ENCODE measurements around the gene PAPPA. TPM values are rescaled to one million over a fixed set of nuclear protein-coding genes. Genes with fewer than 3 reads are reported as not detected.

The PAPPA gene
- polyA plus RNA-seq, 1 of the 3 experiments (the other 2 are of a cell fraction) = 44.5 TPM

- TF ChIP-seq, protein P1, sequence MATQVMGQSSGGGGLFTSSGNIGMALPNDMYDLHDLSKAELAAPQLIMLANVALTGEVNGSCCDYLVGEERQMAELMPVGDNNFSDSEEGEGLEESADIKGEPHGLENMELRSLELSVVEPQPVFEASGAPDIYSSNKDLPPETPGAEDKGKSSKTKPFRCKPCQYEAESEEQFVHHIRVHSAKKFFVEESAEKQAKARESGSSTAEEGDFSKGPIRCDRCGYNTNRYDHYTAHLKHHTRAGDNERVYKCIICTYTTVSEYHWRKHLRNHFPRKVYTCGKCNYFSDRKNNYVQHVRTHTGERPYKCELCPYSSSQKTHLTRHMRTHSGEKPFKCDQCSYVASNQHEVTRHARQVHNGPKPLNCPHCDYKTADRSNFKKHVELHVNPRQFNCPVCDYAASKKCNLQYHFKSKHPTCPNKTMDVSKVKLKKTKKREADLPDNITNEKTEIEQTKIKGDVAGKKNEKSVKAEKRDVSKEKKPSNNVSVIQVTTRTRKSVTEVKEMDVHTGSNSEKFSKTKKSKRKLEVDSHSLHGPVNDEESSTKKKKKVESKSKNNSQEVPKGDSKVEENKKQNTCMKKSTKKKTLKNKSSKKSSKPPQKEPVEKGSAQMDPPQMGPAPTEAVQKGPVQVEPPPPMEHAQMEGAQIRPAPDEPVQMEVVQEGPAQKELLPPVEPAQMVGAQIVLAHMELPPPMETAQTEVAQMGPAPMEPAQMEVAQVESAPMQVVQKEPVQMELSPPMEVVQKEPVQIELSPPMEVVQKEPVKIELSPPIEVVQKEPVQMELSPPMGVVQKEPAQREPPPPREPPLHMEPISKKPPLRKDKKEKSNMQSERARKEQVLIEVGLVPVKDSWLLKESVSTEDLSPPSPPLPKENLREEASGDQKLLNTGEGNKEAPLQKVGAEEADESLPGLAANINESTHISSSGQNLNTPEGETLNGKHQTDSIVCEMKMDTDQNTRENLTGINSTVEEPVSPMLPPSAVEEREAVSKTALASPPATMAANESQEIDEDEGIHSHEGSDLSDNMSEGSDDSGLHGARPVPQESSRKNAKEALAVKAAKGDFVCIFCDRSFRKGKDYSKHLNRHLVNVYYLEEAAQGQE (IDR thresholded peaks at IDR 0.05; ENCODE audit: low read depth, low read length) = no peak
- TF ChIP-seq MEF2A (IDR thresholded peaks at IDR 0.05; ENCODE audit: borderline replicate concordance, low read depth) (no peak), NFIC (IDR thresholded peaks at IDR 0.05; ENCODE audit: borderline replicate concordance) (peak; percentile 85), SMC3 (IDR thresholded peaks at IDR 0.05; ENCODE audit: low read depth, low read length) (no peak), EZH2phosphoT487 (IDR thresholded peaks at IDR 0.05; ENCODE audit: borderline replicate concordance, low read depth) (no peak), MXI1 (IDR thresholded peaks at IDR 0.05; ENCODE audit: low read depth, low read length) (no peak), IRF3 (IDR thresholded peaks at IDR 0.05; ENCODE audit: low read depth, low read length) (no peak), ELF1 (IDR thresholded peaks at IDR 0.05) (no peak), RFX5 (IDR thresholded peaks at IDR 0.05; ENCODE audit: low read length) (no peak), RCOR1 (IDR thresholded peaks at IDR 0.05; ENCODE audit: low read length) (no peak), SIN3A (IDR thresholded peaks at IDR 0.05; ENCODE audit: borderline replicate concordance, low read depth, low read length) (no peak), TAF1 (IDR thresholded peaks at IDR 0.05; ENCODE audit: borderline replicate concordance, low read depth, low read length) (no peak), NRF1 (IDR thresholded peaks at IDR 0.05; ENCODE audit: low read depth, low read length) (no peak), FOXJ3 (CRISPR knock-in tag; IDR thresholded peaks at IDR 0.05) (0 out of 2 replicates have a peak, but pooled peaks have one; percentile 35)
- TF ChIP-seq, protein P2, sequence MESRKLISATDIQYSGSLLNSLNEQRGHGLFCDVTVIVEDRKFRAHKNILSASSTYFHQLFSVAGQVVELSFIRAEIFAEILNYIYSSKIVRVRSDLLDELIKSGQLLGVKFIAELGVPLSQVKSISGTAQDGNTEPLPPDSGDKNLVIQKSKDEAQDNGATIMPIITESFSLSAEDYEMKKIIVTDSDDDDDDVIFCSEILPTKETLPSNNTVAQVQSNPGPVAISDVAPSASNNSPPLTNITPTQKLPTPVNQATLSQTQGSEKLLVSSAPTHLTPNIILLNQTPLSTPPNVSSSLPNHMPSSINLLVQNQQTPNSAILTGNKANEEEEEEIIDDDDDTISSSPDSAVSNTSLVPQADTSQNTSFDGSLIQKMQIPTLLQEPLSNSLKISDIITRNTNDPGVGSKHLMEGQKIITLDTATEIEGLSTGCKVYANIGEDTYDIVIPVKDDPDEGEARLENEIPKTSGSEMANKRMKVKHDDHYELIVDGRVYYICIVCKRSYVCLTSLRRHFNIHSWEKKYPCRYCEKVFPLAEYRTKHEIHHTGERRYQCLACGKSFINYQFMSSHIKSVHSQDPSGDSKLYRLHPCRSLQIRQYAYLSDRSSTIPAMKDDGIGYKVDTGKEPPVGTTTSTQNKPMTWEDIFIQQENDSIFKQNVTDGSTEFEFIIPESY (IDR thresholded peaks at IDR 0.05; ENCODE audit: borderline replicate concordance, low read depth) = no peak
Observed at GRCh38 chr9:116365056-116365471, 211.5 kb downstream of the PAPPA start (continued).
